K562 (cell line): ENCODE results near the gene PPP1R3A. TPM values are rescaled to one million over a fixed set of nuclear protein-coding genes. Genes with fewer than 3 reads are reported as not detected.

Source experiments
- PHB2 ChIP-seq: fragments of 450-650 bp; IDR thresholded peaks from 2 replicates; pipeline ENCODE4 v1.6.1; 2017; ENCODE audit warnings: low read depth
- RNF2 ChIP-seq: sonication (generic); IDR thresholded peaks from 2 replicates; pipeline ENCODE4 v1.6.1; 2016
- SETDB1 ChIP-seq: IDR thresholded peaks from one replicate; pipeline ENCODE4 v1.6.1; 2012; ENCODE audit warnings: low read length, control low read depth, inconsistent platforms
- polyA plus RNA-seq, 8 experiments: library from polyadenylated mRNA; depleted of rRNA in 4 of 8; stranded (reverse) in 5 of 8; unstranded in 3 of 8; fragments of >200 nt; fragmentation: Nextera tagmentation in 2 of 8; fragmentation: Illumina TruSeq in 1 of 8; extraction: Ambion mirVana in 2 of 8; extraction: Trizol in 1 of 8; gene quantifications; 2 replicates each; pipeline versions ENCODE4 v1.2.1 to v1.2.3, GENCODE V29; 2011 to 2014; ENCODE audit warnings: inconsistent platforms in 1 of 8, missing spikeins in 1 of 8
- total RNA-seq, 7 experiments: library from RNA; depleted of rRNA in 6 of 7; stranded (reverse); fragments of >200 nt in 6 of 7; fragmentation: Illumina TruSeq in 2 of 7; extraction: Trizol in 2 of 7; gene quantifications; 2 replicates each; pipeline versions ENCODE4 v1.2.1 to v1.2.3, GENCODE V29; 2011 to 2021; ENCODE audit warnings: low replicate concordance in 1 of 7
- TF ChIP-seq, protein P1 (sequence below): fragments of 200-600 bp; sonication (generic); IDR thresholded peaks from one replicate; pipeline ENCODE4 v1.6.1; 2012; ENCODE audit warnings: mild to moderate bottlenecking, low read depth, low read length, inconsistent platforms

The PPP1R3A gene
- total and polyA plus RNA-seq, 9 of the 15 experiments (the other 6 are each of a cell fraction or from before 2014, with no cell fraction given), result 0.01 to 0.03 TPM; not detected in 7

DNA sequence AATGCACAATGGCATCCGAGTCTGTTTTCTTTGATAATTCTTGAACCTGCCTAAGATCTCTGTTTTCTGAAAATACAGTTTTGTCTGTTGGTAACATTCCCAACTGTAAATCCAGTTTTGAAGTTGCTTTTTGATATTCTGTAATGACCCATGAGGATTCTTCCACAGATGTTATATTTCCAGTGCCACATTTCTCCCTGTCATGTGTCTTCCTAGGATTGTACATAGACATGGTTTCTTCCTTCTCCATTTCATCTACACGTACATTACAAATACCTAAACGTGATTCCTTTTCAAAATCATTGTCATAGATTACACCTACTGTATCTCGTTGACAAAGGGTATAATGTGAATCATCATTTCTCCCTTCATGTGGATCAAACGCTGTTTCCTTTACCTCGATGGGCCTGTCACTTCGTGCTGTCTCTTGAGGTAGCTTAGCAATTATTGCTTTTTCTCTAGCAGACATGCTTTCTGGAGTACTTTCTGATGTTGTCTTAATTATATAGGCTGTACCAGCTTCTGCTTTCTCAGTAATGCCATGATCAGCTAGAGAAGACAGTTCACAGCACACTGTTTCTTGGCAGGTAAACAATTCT, 40.3 kb downstream of the PPP1R3A start (continued):
- TF ChIP-seq, protein P1, sequence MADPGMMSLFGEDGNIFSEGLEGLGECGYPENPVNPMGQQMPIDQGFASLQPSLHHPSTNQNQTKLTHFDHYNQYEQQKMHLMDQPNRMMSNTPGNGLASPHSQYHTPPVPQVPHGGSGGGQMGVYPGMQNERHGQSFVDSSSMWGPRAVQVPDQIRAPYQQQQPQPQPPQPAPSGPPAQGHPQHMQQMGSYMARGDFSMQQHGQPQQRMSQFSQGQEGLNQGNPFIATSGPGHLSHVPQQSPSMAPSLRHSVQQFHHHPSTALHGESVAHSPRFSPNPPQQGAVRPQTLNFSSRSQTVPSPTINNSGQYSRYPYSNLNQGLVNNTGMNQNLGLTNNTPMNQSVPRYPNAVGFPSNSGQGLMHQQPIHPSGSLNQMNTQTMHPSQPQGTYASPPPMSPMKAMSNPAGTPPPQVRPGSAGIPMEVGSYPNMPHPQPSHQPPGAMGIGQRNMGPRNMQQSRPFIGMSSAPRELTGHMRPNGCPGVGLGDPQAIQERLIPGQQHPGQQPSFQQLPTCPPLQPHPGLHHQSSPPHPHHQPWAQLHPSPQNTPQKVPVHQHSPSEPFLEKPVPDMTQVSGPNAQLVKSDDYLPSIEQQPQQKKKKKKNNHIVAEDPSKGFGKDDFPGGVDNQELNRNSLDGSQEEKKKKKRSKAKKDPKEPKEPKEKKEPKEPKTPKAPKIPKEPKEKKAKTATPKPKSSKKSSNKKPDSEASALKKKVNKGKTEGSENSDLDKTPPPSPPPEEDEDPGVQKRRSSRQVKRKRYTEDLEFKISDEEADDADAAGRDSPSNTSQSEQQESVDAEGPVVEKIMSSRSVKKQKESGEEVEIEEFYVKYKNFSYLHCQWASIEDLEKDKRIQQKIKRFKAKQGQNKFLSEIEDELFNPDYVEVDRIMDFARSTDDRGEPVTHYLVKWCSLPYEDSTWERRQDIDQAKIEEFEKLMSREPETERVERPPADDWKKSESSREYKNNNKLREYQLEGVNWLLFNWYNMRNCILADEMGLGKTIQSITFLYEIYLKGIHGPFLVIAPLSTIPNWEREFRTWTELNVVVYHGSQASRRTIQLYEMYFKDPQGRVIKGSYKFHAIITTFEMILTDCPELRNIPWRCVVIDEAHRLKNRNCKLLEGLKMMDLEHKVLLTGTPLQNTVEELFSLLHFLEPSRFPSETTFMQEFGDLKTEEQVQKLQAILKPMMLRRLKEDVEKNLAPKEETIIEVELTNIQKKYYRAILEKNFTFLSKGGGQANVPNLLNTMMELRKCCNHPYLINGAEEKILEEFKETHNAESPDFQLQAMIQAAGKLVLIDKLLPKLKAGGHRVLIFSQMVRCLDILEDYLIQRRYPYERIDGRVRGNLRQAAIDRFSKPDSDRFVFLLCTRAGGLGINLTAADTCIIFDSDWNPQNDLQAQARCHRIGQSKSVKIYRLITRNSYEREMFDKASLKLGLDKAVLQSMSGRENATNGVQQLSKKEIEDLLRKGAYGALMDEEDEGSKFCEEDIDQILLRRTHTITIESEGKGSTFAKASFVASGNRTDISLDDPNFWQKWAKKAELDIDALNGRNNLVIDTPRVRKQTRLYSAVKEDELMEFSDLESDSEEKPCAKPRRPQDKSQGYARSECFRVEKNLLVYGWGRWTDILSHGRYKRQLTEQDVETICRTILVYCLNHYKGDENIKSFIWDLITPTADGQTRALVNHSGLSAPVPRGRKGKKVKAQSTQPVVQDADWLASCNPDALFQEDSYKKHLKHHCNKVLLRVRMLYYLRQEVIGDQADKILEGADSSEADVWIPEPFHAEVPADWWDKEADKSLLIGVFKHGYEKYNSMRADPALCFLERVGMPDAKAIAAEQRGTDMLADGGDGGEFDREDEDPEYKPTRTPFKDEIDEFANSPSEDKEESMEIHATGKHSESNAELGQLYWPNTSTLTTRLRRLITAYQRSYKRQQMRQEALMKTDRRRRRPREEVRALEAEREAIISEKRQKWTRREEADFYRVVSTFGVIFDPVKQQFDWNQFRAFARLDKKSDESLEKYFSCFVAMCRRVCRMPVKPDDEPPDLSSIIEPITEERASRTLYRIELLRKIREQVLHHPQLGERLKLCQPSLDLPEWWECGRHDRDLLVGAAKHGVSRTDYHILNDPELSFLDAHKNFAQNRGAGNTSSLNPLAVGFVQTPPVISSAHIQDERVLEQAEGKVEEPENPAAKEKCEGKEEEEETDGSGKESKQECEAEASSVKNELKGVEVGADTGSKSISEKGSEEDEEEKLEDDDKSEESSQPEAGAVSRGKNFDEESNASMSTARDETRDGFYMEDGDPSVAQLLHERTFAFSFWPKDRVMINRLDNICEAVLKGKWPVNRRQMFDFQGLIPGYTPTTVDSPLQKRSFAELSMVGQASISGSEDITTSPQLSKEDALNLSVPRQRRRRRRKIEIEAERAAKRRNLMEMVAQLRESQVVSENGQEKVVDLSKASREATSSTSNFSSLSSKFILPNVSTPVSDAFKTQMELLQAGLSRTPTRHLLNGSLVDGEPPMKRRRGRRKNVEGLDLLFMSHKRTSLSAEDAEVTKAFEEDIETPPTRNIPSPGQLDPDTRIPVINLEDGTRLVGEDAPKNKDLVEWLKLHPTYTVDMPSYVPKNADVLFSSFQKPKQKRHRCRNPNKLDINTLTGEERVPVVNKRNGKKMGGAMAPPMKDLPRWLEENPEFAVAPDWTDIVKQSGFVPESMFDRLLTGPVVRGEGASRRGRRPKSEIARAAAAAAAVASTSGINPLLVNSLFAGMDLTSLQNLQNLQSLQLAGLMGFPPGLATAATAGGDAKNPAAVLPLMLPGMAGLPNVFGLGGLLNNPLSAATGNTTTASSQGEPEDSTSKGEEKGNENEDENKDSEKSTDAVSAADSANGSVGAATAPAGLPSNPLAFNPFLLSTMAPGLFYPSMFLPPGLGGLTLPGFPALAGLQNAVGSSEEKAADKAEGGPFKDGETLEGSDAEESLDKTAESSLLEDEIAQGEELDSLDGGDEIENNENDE, result no peak
- no peak for TF ChIP-seq RNF2
- no peak for TF ChIP-seq PHB2
- no peak for TF ChIP-seq SETDB1
- TF ChIP-seq, all 486 proteins: peak for 0
